NCI-H345 treated with DMSO at 0.1 percent for 48 hours (cell line): ENCODE measurements around the gene RPL3.

Source experiments
- DNase-seq: peaks from one replicate; lab custom pipeline; 2025; ENCODE audit not compliant: unreplicated experiment; lab: John Stamatoyannopoulos, UW

RPL3 gene

DNA sequence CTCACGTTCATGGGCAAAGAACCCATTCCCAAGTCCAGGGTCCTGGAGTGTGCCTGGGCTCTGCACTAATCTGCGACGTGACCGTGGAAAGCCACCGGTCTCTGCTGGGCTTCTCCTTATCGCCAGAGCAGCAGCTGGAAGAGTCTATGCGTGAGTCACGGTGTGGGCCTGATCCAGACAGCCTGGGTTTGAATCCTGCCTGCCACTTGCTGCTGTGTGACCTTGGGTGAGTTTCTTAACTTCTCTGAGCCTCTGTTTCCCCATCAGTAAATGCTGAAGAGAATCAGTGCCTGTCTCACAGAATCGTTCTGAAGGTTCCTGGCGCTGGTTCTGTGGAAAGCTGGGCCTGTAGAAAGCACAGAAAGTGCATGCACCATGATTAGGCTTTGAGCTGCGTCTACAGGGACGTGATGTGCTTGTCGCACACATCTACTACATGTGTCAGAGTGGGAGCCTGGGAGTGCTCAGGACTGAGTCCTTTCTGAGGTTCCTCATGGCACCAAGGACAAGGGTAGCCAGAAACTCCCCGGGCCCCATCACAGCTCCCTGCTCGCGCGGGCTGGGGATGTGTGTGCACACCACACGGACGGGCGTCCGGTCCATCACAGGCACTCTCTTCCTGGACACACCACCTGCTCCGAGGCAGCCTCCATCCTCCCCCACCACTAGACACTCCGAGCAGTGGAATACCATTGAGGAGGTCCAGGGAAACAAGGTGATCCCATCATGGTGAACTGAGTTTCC, 54.1 kb downstream of the RPL3 start:
- DNase-seq = no peak

DNA sequence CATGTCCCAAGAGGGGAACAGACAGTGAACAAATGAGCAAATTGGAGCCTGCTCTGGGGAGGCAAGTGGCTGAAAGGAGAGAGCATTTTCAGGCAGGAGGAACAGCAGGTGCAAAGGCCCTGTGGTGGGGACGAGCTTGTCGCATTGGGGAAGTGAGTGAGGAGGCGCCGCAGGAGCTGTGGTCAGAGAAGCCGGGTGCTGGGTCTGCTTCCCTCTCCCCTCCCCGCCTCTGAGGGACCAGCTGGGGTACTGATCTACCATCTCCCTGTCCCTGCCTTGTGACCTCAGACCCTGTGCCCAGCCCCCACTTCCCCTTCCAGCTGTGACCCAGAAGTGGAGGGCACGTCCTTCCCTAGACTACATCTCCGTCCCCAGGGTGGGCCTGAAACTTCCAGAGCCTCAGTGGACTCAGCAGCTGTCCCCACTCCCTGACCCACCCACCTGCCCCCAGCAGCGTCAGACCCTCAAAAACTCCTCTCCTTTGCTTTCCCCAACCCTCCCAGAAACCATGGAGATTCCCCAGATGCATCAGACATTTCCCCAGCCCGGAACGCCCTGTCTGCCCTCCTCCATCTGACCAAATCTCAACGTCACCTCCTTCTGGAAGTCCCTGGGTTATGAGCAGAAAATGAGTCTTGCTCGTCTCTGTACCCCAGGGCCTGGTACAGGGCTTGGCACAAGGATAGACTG, 54.9 kb downstream of the RPL3 start:
- DNase-seq = no peak

- no peak for DNase-seq
Observed at GRCh38 chr22:39263626-39264348, 55.6 kb downstream of the RPL3 start.
